ENCODE measurements around the gene KATNIP. TPM values are rescaled to one million over a fixed set of nuclear protein-coding genes. Genes with fewer than 3 reads are reported as not detected.

Gene KATNIP
- total and polyA plus RNA-seq, 11 donors = 5.8 to 26.3 (median 17.5) TPM

GRCh38 chr16:27572711-27573110 lies 22.8 kb downstream of the KATNIP start:
- intact Hi-C loops (cut with DNase I) = no loop called here
- ATAC-seq = peak in 2 of 4 donors; percentile 47 to 58
- TF ChIP-seq CTCF (IDR thresholded peaks at IDR 0.05) (no peak), POLR2A (IDR thresholded peaks at IDR 0.05) (no peak)
- H3K4me1 ChIP-seq = peaks cover 0 to 12% (median 0%) of the 10 kb centered on the region in 12 donors
- H3K9me3 ChIP-seq = no peaks in the 10 kb centered on the region
- no peak overlapping the region for H3K4me3 ChIP-seq
- DNase-seq = no peak
- H3K27me3 ChIP-seq = no peaks in the 10 kb centered on the region
- WGBS, 4 donors = 79 to 85% (median 82%) methylated on average over 6 of the region's 6 CpGs
- H3K27ac ChIP-seq = no peak overlapping the region
- peaks cover 0 to 26% (median 6%) of the 10 kb centered on the region in 9 donors for H3K36me3 ChIP-seq

- Histone ChIP-seq H3K4me1 (peaks cover 0 to 11% (median 0%) of the 10 kb centered on the region in 12 donors), H3K27ac (no peak overlapping the region), H3K36me3 (peaks cover 0 to 21% (median 6%) of the 10 kb centered on the region in 9 donors), H3K9me3 (no peaks in the 10 kb centered on the region), H3K4me3 (no peak overlapping the region), H3K27me3 (no peaks in the 10 kb centered on the region)
- DNase-seq = no peak
- TF ChIP-seq POLR2A (IDR thresholded peaks at IDR 0.05) = no peak
- TF ChIP-seq CTCF (IDR thresholded peaks at IDR 0.05) = no peak
- intact Hi-C loops (cut with DNase I) = no loop called here
- WGBS, 4 donors = 71 to 87% (median 73%) methylated on average over 5 of the region's 5 CpGs
- ATAC-seq = no peak
Observed at GRCh38 chr16:27576729-27577128, 26.8 kb downstream of the KATNIP start.

DNA sequence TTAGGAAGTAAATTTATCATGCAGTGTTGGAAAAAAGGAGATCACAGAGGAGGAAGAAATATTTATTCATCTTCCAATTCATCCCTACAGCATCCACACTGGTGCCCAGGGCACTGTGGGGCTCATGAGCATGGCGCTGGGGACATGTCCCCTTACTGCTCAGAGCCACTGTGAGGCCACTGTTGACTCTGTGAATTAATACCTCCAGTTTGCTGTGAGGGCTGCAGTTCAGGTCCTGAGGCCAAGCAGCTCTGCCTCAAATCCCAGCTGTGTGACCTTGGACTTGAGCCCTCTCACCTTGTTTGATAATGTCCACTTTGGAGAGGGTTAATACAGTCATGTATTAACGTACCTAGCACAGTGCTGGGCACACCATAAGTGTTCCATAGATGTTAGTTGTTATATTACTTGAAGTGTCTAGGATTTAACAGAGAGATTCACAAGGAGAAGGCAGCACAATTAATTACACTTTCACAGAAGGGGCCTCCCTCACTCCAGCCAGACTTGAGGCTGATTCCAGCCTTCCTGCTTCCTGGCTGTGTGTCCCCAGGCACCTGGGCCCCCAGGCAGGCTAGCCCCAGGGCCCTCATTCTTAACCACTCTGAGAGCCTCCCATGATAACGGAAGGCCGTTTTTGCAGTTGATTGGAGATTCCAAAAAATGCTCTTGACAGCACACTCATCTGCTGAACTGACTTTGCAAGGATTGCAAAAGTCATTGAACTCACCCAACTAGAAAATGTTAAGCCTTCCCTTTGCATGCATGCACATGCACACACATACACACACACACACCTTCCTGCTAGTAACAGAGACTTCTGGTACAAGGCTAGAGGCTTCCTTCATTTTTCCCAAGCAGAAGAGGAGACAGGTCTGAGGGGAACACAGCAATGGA lies 29.4 kb downstream of the KATNIP start:
- WGBS, 4 donors = 78 to 86% (median 83%) methylated on average over 4 of the region's 4 CpGs

More for the DNA sequence above, 29.4 kb downstream of the KATNIP start:
- H3K36me3 ChIP-seq = peaks cover 0 to 33% (median 6%) of the 10 kb centered on the region in 9 donors
- DNase-seq (no peak), ATAC-seq (peak in 1 of 4 donors; percentile 22)
- no peak overlapping the region for H3K27ac ChIP-seq
- H3K27me3 ChIP-seq = no peaks in the 10 kb centered on the region
- intact Hi-C loops (cut with DNase I) = loop anchor here in 1 of 10 donors (2.0 kb wide), 1 partner anchor 63 kb away; no protein-coding TSS in a partner anchor
- TF ChIP-seq POLR2A (IDR thresholded peaks at IDR 0.05) (no peak), CTCF (IDR thresholded peaks at IDR 0.05) (no peak)
- no peak overlapping the region for H3K4me3 ChIP-seq
- no peaks in the 10 kb centered on the region for H3K9me3 ChIP-seq
- H3K4me1 ChIP-seq = peaks cover 0 to 9% (median 0%) of the 10 kb centered on the region in 12 donors

Measured in heart left ventricle (tissue), 16 donors.